Gastrocnemius medialis (tissue), 4 donors: ENCODE data around the gene COL4A3. TPM values are rescaled to one million over a fixed set of nuclear protein-coding genes. Genes with fewer than 3 reads are reported as not detected.

Experiments
- ATAC-seq, 2 donors: fragments of 150-250 bp; one replicate each; pipeline ENCODE4 v1.9.1; 2016
- DNase-seq, 2 donors: peaks; one replicate each; pipeline ENCODE4 v3.0.0-alpha.2; 2019
- H3K27ac ChIP-seq, 4 donors: fragments of 200-600 bp; sonication (generic); 1 replicate in 1 of 4; 2 replicates in 3 of 4; pipeline ENCODE4 v1.5.1; 2016 to 2018; ENCODE audit warnings: mild to moderate bottlenecking in 2 of 4, moderate library complexity in 1 of 4
- H3K27me3 ChIP-seq, 3 donors: fragments of 200-600 bp; sonication (generic) in 2 of 3; 1 replicate in 1 of 3; 2 replicates in 2 of 3; pipeline versions ENCODE4 v1.5.1 to v1.6.0; 2016 to 2019; ENCODE audit warnings: mild to moderate bottlenecking in 1 of 3, moderate library complexity in 1 of 3
- H3K36me3 ChIP-seq, 2 donors: fragments of 200-600 bp; sonication (generic) in 1 of 2; one replicate each; pipeline ENCODE4 v1.5.1; 2017 to 2018
- H3K4me1 ChIP-seq, 2 donors: fragments of 200-600 bp; sonication (generic) in 1 of 2; one replicate each; pipeline ENCODE4 v1.5.1; 2016 to 2017; ENCODE audit warnings: mild to moderate bottlenecking in 2 of 2
- H3K4me3 ChIP-seq, 4 donors: fragments of 200-600 bp; sonication (generic) in 3 of 4; 1 replicate in 1 of 4; 2 replicates in 3 of 4; pipeline ENCODE4 v1.5.1; 2016 to 2019; ENCODE audit warnings: mild to moderate bottlenecking in 2 of 4
- H3K9me3 ChIP-seq, 3 donors: fragments of 200-600 bp; sonication (generic) in 2 of 3; 1 replicate in 1 of 3; 2 replicates in 2 of 3; pipeline ENCODE4 v1.5.1; 2016 to 2019
- CTCF ChIP-seq, 5 experiments: fragments of 450-650 bp in 3 of 5; fragments of 200-600 bp in 2 of 5; sonication (generic) in 2 of 5; IDR thresholded peaks in 4 of 5; conservative IDR thresholded peaks in 1 of 5; 1 replicate in 4 of 5; 2 replicates in 1 of 5; pipeline ENCODE4 v1.5.1; 2016 to 2019; ENCODE audit warnings: antibody characterized with exemption in 5 of 5, mild to moderate bottlenecking in 3 of 5, moderate library complexity in 3 of 5
- POLR2A ChIP-seq, 2 donors: fragments of 450-650 bp; IDR thresholded peaks; one replicate each; pipeline ENCODE4 v1.6.1; 2017; ENCODE audit warnings: antibody characterized with exemption in 2 of 2, mild to moderate bottlenecking in 2 of 2, moderate library complexity in 2 of 2
- in situ Hi-C, 4 donors: fragments of 200-750 bp; cut with MboI; loops; one replicate each; pipeline versions ENCODE4 v1.15.0 to v1.8.0; 2017; ENCODE audit warnings: low sequenced_read_pairs in 4 of 4
- intact Hi-C: fragments of 100-400 bp; cut with DNase I; formaldehyde crosslinking; loops from one replicate; pipeline ENCODE4 v1.15.1; 2023; ENCODE audit warnings: low total_unique reads
- total RNA-seq, 4 donors: library from RNA; depleted of rRNA; stranded (reverse); fragments of >200 nt; gene quantifications; one replicate each; pipeline versions ENCODE4 v1.1.0 to v1.2.3, GENCODE V29; 2016

Gene COL4A3
- total RNA-seq, 4 donors from 2014 or later, result 1.9 to 66.8 (median 3.8) TPM

- ATAC-seq (no peak), DNase-seq (no peak)
- H3K4me3 ChIP-seq, result no peak overlapping the region
- H3K9me3 ChIP-seq, result no peaks in the 10 kb centered on the region
- no peak for TF ChIP-seq POLR2A (IDR thresholded peaks at IDR 0.05)
- TF ChIP-seq CTCF (IDR thresholded peaks at IDR 0.05 in 4 of 5, conservative IDR thresholded peaks at IDR 0.05 in 1 of 5), result no peak
- H3K36me3 ChIP-seq, result peaks cover 0 to 15% of the 10 kb centered on the region in 2 donors
- no peak overlapping the region for H3K27ac ChIP-seq
- in situ Hi-C loops (no loop called here), intact Hi-C loops (no loop called here)
- no peaks in the 10 kb centered on the region for H3K27me3 ChIP-seq
- no peaks in the 10 kb centered on the region for H3K4me1 ChIP-seq
Observed at GRCh38 chr2:227347117-227347516, 182.7 kb downstream of the COL4A3 start.

GRCh38 chr2:227348324-227348723 lies 183.9 kb downstream of the COL4A3 start:
- intact Hi-C loops (no loop called here), in situ Hi-C loops (no loop called here)
- TF ChIP-seq POLR2A (IDR thresholded peaks at IDR 0.05) (no peak), CTCF (IDR thresholded peaks at IDR 0.05 in 4 of 5, conservative IDR thresholded peaks at IDR 0.05 in 1 of 5) (no peak)
- Histone ChIP-seq H3K4me3 (no peak overlapping the region), H3K27me3 (no peaks in the 10 kb centered on the region), H3K4me1 (no peaks in the 10 kb centered on the region), H3K27ac (no peak overlapping the region), H3K36me3 (peaks cover 0 to 12% of the 10 kb centered on the region in 2 donors), H3K9me3 (no peaks in the 10 kb centered on the region)
- DNase-seq (no peak), ATAC-seq (no peak)

- in situ Hi-C loops (no loop called here), intact Hi-C loops (no loop called here)
- ATAC-seq (no peak), DNase-seq (no peak)
- Histone ChIP-seq H3K36me3 (peaks cover 0 to 13% of the 10 kb centered on the region in 2 donors), H3K9me3 (no peaks in the 10 kb centered on the region), H3K4me1 (no peaks in the 10 kb centered on the region), H3K27me3 (no peaks in the 10 kb centered on the region), H3K4me3 (no peak overlapping the region), H3K27ac (no peak overlapping the region)
- no peak for TF ChIP-seq POLR2A (IDR thresholded peaks at IDR 0.05)
- no peak for TF ChIP-seq CTCF (IDR thresholded peaks at IDR 0.05 in 4 of 5, conservative IDR thresholded peaks at IDR 0.05 in 1 of 5)
Observed at GRCh38 chr2:227349989-227350612, 185.7 kb downstream of the COL4A3 start.

GRCh38 chr2:227351639-227352038 lies 187.2 kb downstream of the COL4A3 start:
- Histone ChIP-seq H3K9me3 (no peaks in the 10 kb centered on the region), H3K27ac (no peak overlapping the region), H3K36me3 (peaks cover 0 to 27% of the 10 kb centered on the region in 2 donors), H3K4me3 (no peak overlapping the region), H3K27me3 (no peaks in the 10 kb centered on the region), H3K4me1 (no peaks in the 10 kb centered on the region)
- intact Hi-C loops (no loop called here), in situ Hi-C loops (no loop called here)
- DNase-seq, result no peak
- no peak for ATAC-seq
- no peak for TF ChIP-seq CTCF (IDR thresholded peaks at IDR 0.05 in 4 of 5, conservative IDR thresholded peaks at IDR 0.05 in 1 of 5)
- no peak for TF ChIP-seq POLR2A (IDR thresholded peaks at IDR 0.05)

GRCh38 chr2:227360351-227360750 lies 195.9 kb downstream of the COL4A3 start:
- H3K36me3 ChIP-seq, result peaks cover 0 to 40% of the 10 kb centered on the region in 2 donors
- in situ Hi-C loops, result no loop called here
- H3K9me3 ChIP-seq, result no peaks in the 10 kb centered on the region
- no peaks in the 10 kb centered on the region for H3K27me3 ChIP-seq
- no peaks in the 10 kb centered on the region for H3K4me1 ChIP-seq
- no peak overlapping the region for H3K27ac ChIP-seq
- ATAC-seq, result no peak
- DNase-seq, result no peak
- intact Hi-C loops, result no loop called here
- H3K4me3 ChIP-seq, result no peak overlapping the region
- TF ChIP-seq POLR2A (IDR thresholded peaks at IDR 0.05) (no peak), CTCF (IDR thresholded peaks at IDR 0.05 in 4 of 5, conservative IDR thresholded peaks at IDR 0.05 in 1 of 5) (no peak)
